PFSK-1 (cell line): ENCODE results near the gene STXBP3.

Source experiments
- FOXP2 ChIP-seq: optimal IDR thresholded peaks from 2 replicates; pipeline ENCODE3; 2011; ENCODE audit warnings: borderline replicate concordance, control low read depth, inconsistent platforms; ENCODE audit not compliant: insufficient read depth; ENCODE audit errors: extremely low read length, extremely low read depth
- POLR2AphosphoS5 ChIP-seq: IDR thresholded peaks from 2 replicates; pipeline ENCODE4 v1.6.1; 2012; ENCODE audit warnings: low read depth, mild to moderate bottlenecking, control low read depth, low read length, moderate library complexity
- REST ChIP-seq, 2 experiments: IDR thresholded peaks; 2 replicates each; pipeline versions ENCODE4 v1.6.1 to v1.8.0; 2011 to 2012; ENCODE audit warnings: low read depth in 2 of 2, low read length in 2 of 2, control low read depth in 1 of 2, inconsistent platforms in 1 of 2, mild to moderate bottlenecking in 1 of 2, moderate library complexity in 1 of 2; ENCODE audit not compliant: insufficient read depth in 1 of 2
- SIN3A ChIP-seq: IDR thresholded peaks from 2 replicates; pipeline ENCODE4 v1.6.1; 2012; ENCODE audit warnings: mild to moderate bottlenecking, low read length, moderate library complexity, borderline replicate concordance; ENCODE audit not compliant: insufficient read depth
- TAF1 ChIP-seq: IDR thresholded peaks from 2 replicates; pipeline ENCODE4 v1.6.1; 2012; ENCODE audit warnings: low read length, control low read depth, borderline replicate concordance; ENCODE audit not compliant: insufficient read depth

Gene STXBP3

GRCh38 chr1:108801101-108801500, 54.6 kb downstream of the STXBP3 start:
- TF ChIP-seq POLR2AphosphoS5, result no peak

- no peak for TF ChIP-seq FOXP2
- TF ChIP-seq TAF1, result no peak
- TF ChIP-seq SIN3A, result no peak
- TF ChIP-seq POLR2AphosphoS5, result no peak
- TF ChIP-seq REST (IDR thresholded peaks at IDR 0.05; ENCODE audit: insufficient read depth in 1 of 2, low read depth in 2 of 2, low read length in 2 of 2), result no peak
Measured at GRCh38 chr1:108803548-108803947, 57.1 kb downstream of the STXBP3 start.

GRCh38 chr1:108808438-108808837, 62.0 kb downstream of the STXBP3 start:
- TF ChIP-seq SIN3A (no peak), TAF1 (no peak), REST (IDR thresholded peaks at IDR 0.05; ENCODE audit: insufficient read depth in 1 of 2, low read depth in 2 of 2, low read length in 2 of 2) (no peak), POLR2AphosphoS5 (no peak), FOXP2 (no peak)

GRCh38 chr1:108811611-108812010, 65.1 kb downstream of the STXBP3 start:
- TF ChIP-seq REST (IDR thresholded peaks at IDR 0.05; ENCODE audit: insufficient read depth in 1 of 2, low read depth in 2 of 2, low read length in 2 of 2) (no peak), TAF1 (no peak), FOXP2 (no peak), POLR2AphosphoS5 (no peak), SIN3A (no peak)

- TF ChIP-seq FOXP2 (no peak), TAF1 (no peak), SIN3A (no peak), REST (IDR thresholded peaks at IDR 0.05; ENCODE audit: insufficient read depth in 1 of 2, low read depth in 2 of 2, low read length in 2 of 2) (no peak), POLR2AphosphoS5 (no peak)
Measured at GRCh38 chr1:108813326-108813725, 66.9 kb downstream of the STXBP3 start.
